Measurements from ENCODE around the gene SRPX. TPM values are rescaled to one million over a fixed set of nuclear protein-coding genes. Genes with fewer than 3 reads are reported as not detected.

Gene SRPX
- total RNA-seq, 2 donors from 2014 or later = 75.7 to 81.8 TPM

GRCh38 chrX:38249965-38250364, 29.3 kb upstream of the SRPX start:
- Histone ChIP-seq H3K4me3 (no peak overlapping the region), H3K4me1 (no peaks in the 10 kb centered on the region), H3K27ac (no peak overlapping the region), H3K9me3 (no peaks in the 10 kb centered on the region), H3K27me3 (no peaks in the 10 kb centered on the region), H3K36me3 (no peaks in the 10 kb centered on the region)
- no peak for TF ChIP-seq CTCF (IDR thresholded peaks at IDR 0.05)
- no peak for DNase-seq (ENCODE audit: low spot score)

GRCh38 chrX:38247051-38247450, 26.4 kb upstream of the SRPX start:
- no peak for TF ChIP-seq CTCF (IDR thresholded peaks at IDR 0.05)
- H3K9me3 ChIP-seq = no peaks in the 10 kb centered on the region
- H3K27ac ChIP-seq = no peak overlapping the region
- H3K36me3 ChIP-seq = no peaks in the 10 kb centered on the region
- no peaks in the 10 kb centered on the region for H3K27me3 ChIP-seq
- no peak overlapping the region for H3K4me3 ChIP-seq
- no peak for DNase-seq (ENCODE audit: low spot score)
- H3K4me1 ChIP-seq = no peaks in the 10 kb centered on the region

GRCh38 chrX:38240541-38240940, 19.9 kb upstream of the SRPX start:
- TF ChIP-seq CTCF (IDR thresholded peaks at IDR 0.05) = no peak
- Histone ChIP-seq H3K27me3 (no peaks in the 10 kb centered on the region), H3K9me3 (no peaks in the 10 kb centered on the region), H3K4me1 (no peaks in the 10 kb centered on the region), H3K4me3 (no peak overlapping the region), H3K27ac (no peak overlapping the region), H3K36me3 (no peaks in the 10 kb centered on the region)
- DNase-seq (ENCODE audit: low spot score) = no peak

GRCh38 chrX:38236901-38237615, 16.4 kb upstream of the SRPX start:
- DNase-seq (ENCODE audit: low spot score) = no peak
- Histone ChIP-seq H3K4me3 (no peak overlapping the region), H3K9me3 (no peaks in the 10 kb centered on the region), H3K27me3 (no peaks in the 10 kb centered on the region), H3K27ac (no peak overlapping the region), H3K4me1 (peaks cover 0 to 14% of the 10 kb centered on the region in 2 donors), H3K36me3 (no peaks in the 10 kb centered on the region)
- TF ChIP-seq CTCF (IDR thresholded peaks at IDR 0.05) = no peak

- Histone ChIP-seq H3K36me3 (no peaks in the 10 kb centered on the region), H3K4me1 (peaks cover 0 to 14% of the 10 kb centered on the region in 2 donors), H3K9me3 (no peaks in the 10 kb centered on the region), H3K4me3 (no peak overlapping the region), H3K27me3 (no peaks in the 10 kb centered on the region), H3K27ac (peak overlapping the region; percentile 40 to 66)
- no peak for DNase-seq (ENCODE audit: low spot score)
- TF ChIP-seq CTCF (IDR thresholded peaks at IDR 0.05) = no peak
Measured at GRCh38 chrX:38233891-38234667, 13.4 kb upstream of the SRPX start.
